Heart left ventricle (tissue), 16 donors: ENCODE results near the gene PGGT1B. TPM values are rescaled to one million over a fixed set of nuclear protein-coding genes. Genes with fewer than 3 reads are reported as not detected.
A peak's percentile ranks its signal among the peaks of the same experiment; 100 is the strongest.

Source experiments
- ATAC-seq, 4 donors: fragments of 200-7000 bp; cut with Tn5 transposase; one replicate each; pipeline ENCODE4 v1.9.1; 2020 to 2022; ENCODE audit warnings: moderate library complexity in 4 of 4, mild to moderate bottlenecking in 3 of 4, moderate number of reproducible peaks in 1 of 4
- DNase-seq, 5 donors: peaks; one replicate each; pipeline ENCODE4 v3.0.0-alpha.2; 2020
- H3K27ac ChIP-seq, 12 donors: fragments of 200-600 bp; sonication (generic) in 4 of 12; one replicate each; pipeline versions ENCODE4 v1.5.0 to v1.8.0; 2016 to 2022; ENCODE audit warnings: mild to moderate bottlenecking in 2 of 12
- H3K27me3 ChIP-seq, 9 donors: fragments of 200-600 bp; sonication (generic) in 2 of 9; one replicate each; pipeline versions ENCODE4 v1.5.1 to v1.8.0; 2016 to 2022; ENCODE audit warnings: mild to moderate bottlenecking in 3 of 9
- H3K36me3 ChIP-seq, 9 donors: fragments of 200-600 bp; sonication (generic) in 2 of 9; one replicate each; pipeline versions ENCODE4 v1.5.0 to v1.8.0; 2018 to 2022; ENCODE audit warnings: mild to moderate bottlenecking in 2 of 9
- H3K4me1 ChIP-seq, 12 donors: fragments of 200-600 bp; sonication (generic) in 4 of 12; one replicate each; pipeline versions ENCODE4 v1.5.0 to v1.8.0; 2016 to 2022; ENCODE audit warnings: mild to moderate bottlenecking in 3 of 12
- H3K4me3 ChIP-seq, 12 donors: fragments of 200-600 bp; sonication (generic) in 4 of 12; one replicate each; pipeline versions ENCODE4 v1.5.0 to v1.8.0; 2017 to 2022; ENCODE audit warnings: mild to moderate bottlenecking in 9 of 12, moderate library complexity in 4 of 12
- H3K9me3 ChIP-seq, 12 donors: fragments of 200-600 bp; sonication (generic) in 4 of 12; one replicate each; pipeline versions ENCODE4 v1.5.0 to v1.8.0; 2016 to 2022; ENCODE audit warnings: mild to moderate bottlenecking in 1 of 12
- POLR2A ChIP-seq, 2 donors: fragments of 450-650 bp; IDR thresholded peaks; one replicate each; pipeline ENCODE4 v1.6.1; 2017; ENCODE audit warnings: antibody characterized with exemption in 2 of 2, mild to moderate bottlenecking in 2 of 2, moderate library complexity in 2 of 2
- WGBS, 4 donors: extraction: QIAGEN DNeasy Blood & Tissue Kit in 2 of 4; methylation state at CpG; one replicate each; pipeline versions ENCODE4 v1.1.5 to v1.1.7; 2013 to 2018; 5-methylcytosine and 5-hydroxymethylcytosine counted together
- intact Hi-C, 10 donors: fragments of 100-400 bp; cut with DNase I; formaldehyde crosslinking; loops; one replicate each; pipeline versions ENCODE4 v1.11.1 to v1.14.2; 2022
- polyA plus RNA-seq, 2 donors: library from polyadenylated mRNA; stranded (reverse); fragments of 200-250 nt; gene quantifications; one replicate each; pipeline ENCODE4 v1.2.3, GENCODE V29; 2013
- total RNA-seq, 9 donors: library from RNA; depleted of rRNA in 2 of 9; stranded (reverse); fragments of >200 nt in 2 of 9; fragmentation: NEBNext Ultra II Directional in 3 of 9; extraction: Animal tissue kit (Norgen Biotek cat#: 25700) in 3 of 9; gene quantifications; one replicate each; pipeline versions ENCODE4 v1.1.0 to v1.2.4, GENCODE V29; 2016 to 2023
- TF ChIP-seq, protein P1 (sequence below), 12 donors: fragments of 200-600 bp; sonication (generic) in 4 of 12; IDR thresholded peaks; one replicate each; pipeline versions ENCODE4 v1.5.0 to v1.8.0; 2018 to 2022; ENCODE audit warnings: antibody characterized with exemption in 12 of 12, mild to moderate bottlenecking in 5 of 12
- donor health status: ischemic (EF 13 %, LVEDD 7.1; RV severe dilation, severe dysfunction).
- donor health status: healthy with polysubstance abuse.
- donor health status: DM: no; HTN: yes; CAD: no.
- donor health status: DM: no; HTN: no; CAD: no.
- donor health status: ischemic (EF 25% LVEDD 6.9; RV normal size, moderate dysfunction).
- donor health status: ischemic (EF 25% LVEDD 5.7; RV mildly dilated, moderate dysfunction).
- donor health status: healthy.
- donor health status: DM: yes; HTN: yes; CAD: no.
- donor health status: ischemic (EF 35%, LVEDD 5.7; RV mildly dilated, moderate dysfunction).
- donor health status: nonischemic (EF 11% LVEDD 7.7; RV severe dilation, severe dysfunction).
- donor health status: DM: yes; HTN: yes; CAD: no.
- donor health status: PGD.
- donor health status: ischemic (EF 29% LVEDD 5.4; RV normal size, mild dysfunction).
- donor health status: nonischemic (EF 23%, LVEDD 6.1; RV moderate dilation, normal function).

Gene PGGT1B
- total and polyA plus RNA-seq, 11 donors = 2.8 to 36.8 (median 23.1) TPM

- no peak for DNase-seq
- H3K4me1 ChIP-seq = peaks cover 0 to 33% (median 0%) of the 10 kb centered on the region in 12 donors
- H3K36me3 ChIP-seq = peaks cover 0 to 70% (median 28%) of the 10 kb centered on the region in 9 donors
- intact Hi-C loops = no loop called here
- H3K4me3 ChIP-seq = peak overlapping the region in 1 of 12 donors; percentile 8
- 88 to 98% (median 90%) methylated on average over 6 of the region's 6 CpGs for WGBS, 4 donors
- H3K9me3 ChIP-seq = no peaks in the 10 kb centered on the region
- no peaks in the 10 kb centered on the region for H3K27me3 ChIP-seq
- H3K27ac ChIP-seq = peak overlapping the region in 1 of 12 donors; percentile 46
- TF ChIP-seq, protein P1, sequence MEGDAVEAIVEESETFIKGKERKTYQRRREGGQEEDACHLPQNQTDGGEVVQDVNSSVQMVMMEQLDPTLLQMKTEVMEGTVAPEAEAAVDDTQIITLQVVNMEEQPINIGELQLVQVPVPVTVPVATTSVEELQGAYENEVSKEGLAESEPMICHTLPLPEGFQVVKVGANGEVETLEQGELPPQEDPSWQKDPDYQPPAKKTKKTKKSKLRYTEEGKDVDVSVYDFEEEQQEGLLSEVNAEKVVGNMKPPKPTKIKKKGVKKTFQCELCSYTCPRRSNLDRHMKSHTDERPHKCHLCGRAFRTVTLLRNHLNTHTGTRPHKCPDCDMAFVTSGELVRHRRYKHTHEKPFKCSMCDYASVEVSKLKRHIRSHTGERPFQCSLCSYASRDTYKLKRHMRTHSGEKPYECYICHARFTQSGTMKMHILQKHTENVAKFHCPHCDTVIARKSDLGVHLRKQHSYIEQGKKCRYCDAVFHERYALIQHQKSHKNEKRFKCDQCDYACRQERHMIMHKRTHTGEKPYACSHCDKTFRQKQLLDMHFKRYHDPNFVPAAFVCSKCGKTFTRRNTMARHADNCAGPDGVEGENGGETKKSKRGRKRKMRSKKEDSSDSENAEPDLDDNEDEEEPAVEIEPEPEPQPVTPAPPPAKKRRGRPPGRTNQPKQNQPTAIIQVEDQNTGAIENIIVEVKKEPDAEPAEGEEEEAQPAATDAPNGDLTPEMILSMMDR (IDR thresholded peaks at IDR 0.05) = no peak
- TF ChIP-seq POLR2A (IDR thresholded peaks at IDR 0.05) = no peak
- ATAC-seq = no peak
Measured at GRCh38 chr5:115271295-115272050, 8.8 kb upstream of the PGGT1B start.

- ATAC-seq = no peak
- H3K4me1 ChIP-seq = peaks cover 0 to 17% (median 0%) of the 10 kb centered on the region in 12 donors
- no peak overlapping the region for H3K27ac ChIP-seq
- no peak overlapping the region for H3K4me3 ChIP-seq
- TF ChIP-seq, protein P1 (IDR thresholded peaks at IDR 0.05) = no peak
- no peak for TF ChIP-seq POLR2A (IDR thresholded peaks at IDR 0.05)
- H3K36me3 ChIP-seq = peaks cover 0 to 45% (median 18%) of the 10 kb centered on the region in 9 donors
- no peaks in the 10 kb centered on the region for H3K27me3 ChIP-seq
- DNase-seq = no peak
- H3K9me3 ChIP-seq = no peaks in the 10 kb centered on the region
- intact Hi-C loops = no loop called here
Measured at GRCh38 chr5:115267617-115268016, 4.9 kb upstream of the PGGT1B start.

DNA sequence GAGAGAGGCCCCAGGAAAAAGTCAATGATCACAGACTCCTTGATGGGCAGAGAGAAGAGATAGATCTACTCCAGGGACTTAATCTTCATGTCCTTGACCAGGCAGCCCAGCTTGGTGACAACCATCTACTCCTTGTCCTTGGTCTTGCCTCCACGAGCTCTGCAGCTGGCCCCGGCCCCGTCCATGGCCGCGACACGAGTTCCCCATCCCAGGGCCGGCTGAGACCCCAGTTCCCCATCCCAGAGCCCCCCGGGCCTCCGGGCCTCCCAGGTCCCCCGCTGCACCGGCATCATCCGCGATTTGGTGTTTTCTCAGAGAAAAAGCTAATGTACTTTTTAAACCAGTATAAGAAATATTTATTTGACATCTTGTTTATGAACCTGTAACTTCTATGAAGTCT, 2.5 kb upstream of the PGGT1B start:
- ATAC-seq (no peak), DNase-seq (peak in 1 of 5 donors; percentile 57)
- Histone ChIP-seq H3K36me3 (peaks cover 0 to 31% (median 18%) of the 10 kb centered on the region in 9 donors), H3K27ac (no peak overlapping the region), H3K9me3 (no peaks in the 10 kb centered on the region), H3K4me1 (peaks cover 0 to 26% (median 16%) of the 10 kb centered on the region in 12 donors), H3K27me3 (no peaks in the 10 kb centered on the region), H3K4me3 (no peak overlapping the region)
- 94 to 98% (median 96%) methylated on average over 13 of the region's 13 CpGs for WGBS, 4 donors
- intact Hi-C loops = no loop called here
- TF ChIP-seq, protein P1 (IDR thresholded peaks at IDR 0.05) = no peak
- no peak for TF ChIP-seq POLR2A (IDR thresholded peaks at IDR 0.05)

DNA sequence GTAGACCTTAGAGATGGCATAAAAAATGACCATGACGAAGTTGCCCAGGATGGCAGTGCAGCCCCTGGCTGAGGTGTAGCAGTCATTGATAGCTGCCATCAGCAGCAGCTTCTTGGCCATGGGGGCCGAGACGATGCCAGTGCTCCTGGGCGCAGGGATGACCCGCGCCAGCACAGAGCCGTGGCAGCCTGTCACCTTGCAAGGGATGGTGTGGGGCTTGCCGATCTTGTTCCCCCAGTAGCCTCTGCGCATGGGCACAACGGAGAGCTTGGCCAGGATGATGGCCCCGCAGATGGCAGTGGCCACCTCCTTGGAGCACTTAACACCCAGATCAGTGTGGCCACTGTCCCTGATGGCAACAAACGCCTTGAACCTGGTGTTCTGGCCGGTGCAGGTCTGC, 2.1 kb upstream of the PGGT1B start:
- Histone ChIP-seq H3K36me3 (peaks cover 0 to 29% (median 18%) of the 10 kb centered on the region in 9 donors), H3K27ac (no peak overlapping the region), H3K4me1 (peaks cover 0 to 31% (median 18%) of the 10 kb centered on the region in 12 donors), H3K27me3 (no peaks in the 10 kb centered on the region), H3K9me3 (no peaks in the 10 kb centered on the region), H3K4me3 (no peak overlapping the region)
- no peak for ATAC-seq
- TF ChIP-seq, protein P1 (IDR thresholded peaks at IDR 0.05) = no peak
- no peak for TF ChIP-seq POLR2A (IDR thresholded peaks at IDR 0.05)
- no peak for DNase-seq
- intact Hi-C loops = no loop called here
- 95 to 97% (median 97%) methylated on average over 10 to 13 of the region's 13 CpGs for WGBS, 4 donors
